DOHH2 (cell line): ENCODE results near the gene KBTBD2.

Experiments
- CTCF ChIP-seq: fragments of 200-600 bp; sonication (generic); IDR thresholded peaks from one replicate; pipeline ENCODE4 v1.5.1; 2014; ENCODE audit warnings: antibody characterized with exemption, mild to moderate bottlenecking, low read depth, low read length; ENCODE audit not compliant: poor library complexity, severe bottlenecking
- EZH2phosphoT487 ChIP-seq: fragments of 200-600 bp; sonication (generic); IDR thresholded peaks from 2 replicates; pipeline ENCODE4 v1.6.1; 2017; ENCODE audit warnings: borderline replicate concordance, mild to moderate bottlenecking, antibody characterized with exemption, low read length, moderate library complexity, mixed read lengths

- TF ChIP-seq CTCF (no peak), EZH2phosphoT487 (no peak)
These were observed 31.5 kb downstream of the KBTBD2 start for GRCh38 chr7:32860090-32860489.
